SJSA1 (cell line): ENCODE results near the gene FKBP1A. TPM values are rescaled to one million over a fixed set of nuclear protein-coding genes. Genes with fewer than 3 reads are reported as not detected.
A peak's percentile ranks its signal among the peaks of the same experiment; 100 is the strongest.
"Not testable (repeated sequence)": the region's sequence is repeated elsewhere in the genome, so short reads cannot be mapped to it uniquely, and the experiment has no call there.

Experiments
- DNase-seq, 2 experiments: peaks; one replicate each; pipeline ENCODE4 v3.0.0-alpha.2; 2015 to 2020; ENCODE audit warnings: low spot score in 2 of 2, low read depth in 1 of 2
- H3K27ac ChIP-seq: fragments of 250-450 bp; sonication (Bioruptor Pico); 2 replicates; pipeline ENCODE4 v1.5.1; 2020; ENCODE audit warnings: mild to moderate bottlenecking, moderate library complexity
- H3K27me3 ChIP-seq: fragments of 250-450 bp; sonication (Bioruptor Pico); replicated peaks from 2 replicates; pipeline ENCODE4 v1.5.1; 2020; ENCODE audit warnings: mild to moderate bottlenecking, moderate library complexity
- H3K36me3 ChIP-seq: fragments of 250-450 bp; sonication (Bioruptor Pico); 2 replicates; pipeline ENCODE4 v1.5.1; 2020; ENCODE audit warnings: mild to moderate bottlenecking
- H3K4me1 ChIP-seq: fragments of 250-450 bp; sonication (Bioruptor Pico); replicated peaks from 2 replicates; pipeline ENCODE4 v1.6.1; 2021; ENCODE audit warnings: mild to moderate bottlenecking
- H3K4me3 ChIP-seq: fragments of 250-450 bp; sonication (Bioruptor Pico); 2 replicates; pipeline ENCODE4 v1.5.1; 2020; ENCODE audit warnings: mild to moderate bottlenecking
- H3K9me3 ChIP-seq: fragments of 250-450 bp; sonication (Bioruptor Pico); replicated peaks from 2 replicates; pipeline ENCODE4 v1.5.1; 2020; ENCODE audit warnings: mild to moderate bottlenecking
- total RNA-seq: library from RNA; depleted of rRNA; stranded (reverse); fragments of >200 nt; shearing (Covaris generic); gene quantifications from 2 replicates; pipeline ENCODE4 v1.2.3, GENCODE V29; 2014

The FKBP1A gene
- total RNA-seq, 1 experiment from 2014 or later, result 75.3 TPM

GRCh38 chr20:1357921-1358671 lies 34.8 kb downstream of the FKBP1A start:
- Histone ChIP-seq H3K9me3 (no peaks in the 10 kb centered on the region), H3K4me3 (no peak overlapping the region)
- DNase-seq, result no peak

DNA sequence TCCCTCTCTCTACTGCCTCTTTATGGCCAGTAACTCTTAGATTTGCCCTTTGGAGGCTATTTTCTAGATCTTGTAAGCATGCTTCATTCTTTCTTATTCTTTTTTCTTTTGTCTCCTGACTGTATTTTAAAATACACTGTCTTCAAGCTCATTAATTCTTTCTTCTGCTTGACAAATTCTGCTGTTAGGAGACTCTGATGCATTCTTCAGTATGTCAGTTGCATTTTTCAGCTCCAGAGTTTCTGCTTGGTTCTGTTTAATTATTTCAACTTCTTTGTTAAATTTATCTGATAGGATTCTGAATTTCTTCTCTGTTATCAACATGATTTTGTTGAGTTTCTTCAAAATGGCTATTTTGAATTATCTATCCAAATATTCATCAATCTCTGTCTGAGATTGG lies 38.9 kb downstream of the FKBP1A start:
- Histone ChIP-seq H3K4me1 (peaks cover 8% of the 10 kb centered on the region), H3K27me3 (no peaks in the 10 kb centered on the region), H3K27ac (no peak overlapping the region), H3K9me3 (no peaks in the 10 kb centered on the region), H3K36me3 (peaks cover 22% of the 10 kb centered on the region), H3K4me3 (no peak overlapping the region)
- DNase-seq, result no peak

More at GRCh38 chr20:1357921-1358671, 34.8 kb downstream of the FKBP1A start:
- Histone ChIP-seq H3K27ac (no peak overlapping the region), H3K27me3 (no peaks in the 10 kb centered on the region), H3K4me1 (peaks cover 8% of the 10 kb centered on the region), H3K36me3 (peaks cover 40% of the 10 kb centered on the region)

- Histone ChIP-seq H3K36me3 (no peaks in the 10 kb centered on the region; the same call in 1 of the 2 replicates), H3K27ac (no peak overlapping the region), H3K27me3 (no peaks in the 10 kb centered on the region), H3K9me3 (0 out of 2 replicates have a peak, but pooled peaks cover 2% of the 10 kb centered on the region), H3K4me1 (peaks cover 29% of the 10 kb centered on the region), H3K4me3 (no peak overlapping the region)
- DNase-seq, result no peak
These were observed 46.4 kb downstream of the FKBP1A start for GRCh38 chr20:1346315-1346969.

DNA sequence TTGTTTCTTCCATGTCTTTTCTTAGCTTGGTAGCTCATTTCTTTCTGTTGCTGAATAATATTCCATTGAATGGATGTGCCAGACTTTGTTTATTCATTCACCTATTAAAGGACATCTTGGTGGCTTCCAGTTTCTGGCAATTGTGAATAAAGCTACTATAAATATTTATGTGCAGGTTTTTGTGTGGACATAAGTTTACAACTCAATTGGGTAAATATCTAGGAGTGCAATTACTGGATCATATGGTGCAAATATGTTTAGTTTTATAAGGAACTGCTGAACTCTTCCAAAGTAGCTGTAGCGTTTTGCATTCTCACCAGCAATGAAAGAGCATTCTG lies 47.1 kb downstream of the FKBP1A start:
- Histone ChIP-seq H3K9me3 (0 out of 2 replicates have a peak, but pooled peaks cover 2% of the 10 kb centered on the region), H3K27ac (no peak overlapping the region), H3K36me3 (no peaks in the 10 kb centered on the region; the same call in 1 of the 2 replicates), H3K27me3 (no peaks in the 10 kb centered on the region), H3K4me1 (peaks cover 29% of the 10 kb centered on the region), H3K4me3 (no peak overlapping the region)
- no peak for DNase-seq

GRCh38 chr20:1345030-1345755 lies 47.7 kb downstream of the FKBP1A start:
- H3K27me3 ChIP-seq, result no peaks in the 10 kb centered on the region
- H3K4me1 ChIP-seq, result peaks cover 29% of the 10 kb centered on the region
- H3K9me3 ChIP-seq, result 0 out of 2 replicates have a peak, but pooled peaks cover 2% of the 10 kb centered on the region
- H3K36me3 ChIP-seq, result no peaks in the 10 kb centered on the region
- no peak for DNase-seq
- no peak overlapping the region for H3K27ac ChIP-seq
- no peak overlapping the region for H3K4me3 ChIP-seq

DNA sequence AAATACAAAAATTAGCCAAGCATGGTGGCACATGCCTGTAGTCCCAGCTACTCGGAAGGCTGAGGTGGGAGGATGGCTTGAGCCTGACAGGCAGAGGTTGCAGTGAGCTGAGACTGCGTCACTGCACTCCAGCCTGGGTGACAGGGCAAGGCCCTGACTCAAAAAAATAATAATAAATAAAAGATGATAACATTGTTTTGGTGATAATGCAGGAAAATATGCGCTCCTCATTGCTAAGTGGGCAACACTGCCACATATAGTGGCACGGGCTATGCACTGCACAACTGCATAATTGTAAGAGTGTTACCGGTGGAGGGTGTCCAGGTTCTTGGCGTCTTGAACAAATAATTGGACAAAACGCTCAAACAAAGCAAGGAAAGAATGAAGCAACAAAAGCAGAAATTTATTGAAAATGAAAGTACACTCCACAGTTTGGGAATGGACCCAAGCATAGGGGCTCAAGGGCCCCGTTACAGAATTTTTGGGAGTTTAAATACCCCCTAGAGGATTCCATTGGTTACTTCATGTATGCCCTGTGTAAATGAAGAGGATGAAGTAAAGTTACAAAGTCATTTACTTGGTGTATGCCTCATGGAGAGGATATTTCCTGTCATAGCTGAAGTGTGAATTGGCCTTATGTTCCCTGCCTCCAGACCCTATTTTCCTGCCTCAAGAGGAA lies 49.3 kb downstream of the FKBP1A start:
- DNase-seq, result peak; percentile 22 to 44
- H3K4me3 ChIP-seq, H3K36me3 ChIP-seq, H3K27me3 ChIP-seq, H3K9me3 ChIP-seq: not testable (repeated sequence)
- Histone ChIP-seq H3K4me1 (peaks cover 29% of the 10 kb centered on the region), H3K27ac (peak overlapping the region; percentile 68)

DNA sequence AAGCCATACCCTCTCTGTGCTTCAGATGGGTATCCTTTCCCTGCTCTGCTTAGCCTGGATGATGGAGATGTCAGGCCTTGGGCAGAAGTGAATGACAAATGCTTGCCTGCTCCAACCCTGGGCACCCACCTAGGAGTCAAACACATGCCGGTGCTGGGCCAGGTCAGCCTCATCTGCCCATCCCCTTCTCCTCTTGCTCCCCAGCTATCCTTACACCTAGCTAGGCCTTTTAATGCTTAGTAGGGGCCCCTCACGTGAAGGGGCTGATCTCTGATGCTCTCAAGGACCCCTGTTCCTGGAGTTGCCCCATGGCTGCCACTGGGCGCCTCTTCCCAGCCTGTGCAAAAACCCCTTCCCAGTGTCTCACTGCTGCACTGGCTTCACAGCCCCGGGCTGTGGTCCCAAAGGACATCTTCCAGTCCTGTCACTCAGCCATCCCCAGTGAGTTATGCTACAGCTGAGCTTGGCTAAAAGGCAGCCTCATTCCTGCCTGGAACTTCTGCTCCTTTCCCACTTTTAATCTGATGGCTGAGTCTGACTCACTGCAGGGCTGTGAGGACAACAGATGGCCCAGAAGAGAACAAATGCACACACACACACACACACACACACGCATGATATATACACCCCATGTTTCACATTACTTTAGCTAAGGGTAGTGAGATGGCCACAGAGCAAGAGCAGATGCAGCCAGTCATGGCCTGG lies 51.1 kb downstream of the FKBP1A start:
- DNase-seq, result peak in 1 of 2 experiments; percentile 36
- Histone ChIP-seq H3K36me3 (no peaks in the 10 kb centered on the region), H3K4me3 (no peak overlapping the region), H3K27ac (peak overlapping the region; percentile 68; the same call in 1 of the 2 replicates), H3K9me3 (no peaks in the 10 kb centered on the region), H3K27me3 (no peaks in the 10 kb centered on the region), H3K4me1 (peaks cover 29% of the 10 kb centered on the region)

DNA sequence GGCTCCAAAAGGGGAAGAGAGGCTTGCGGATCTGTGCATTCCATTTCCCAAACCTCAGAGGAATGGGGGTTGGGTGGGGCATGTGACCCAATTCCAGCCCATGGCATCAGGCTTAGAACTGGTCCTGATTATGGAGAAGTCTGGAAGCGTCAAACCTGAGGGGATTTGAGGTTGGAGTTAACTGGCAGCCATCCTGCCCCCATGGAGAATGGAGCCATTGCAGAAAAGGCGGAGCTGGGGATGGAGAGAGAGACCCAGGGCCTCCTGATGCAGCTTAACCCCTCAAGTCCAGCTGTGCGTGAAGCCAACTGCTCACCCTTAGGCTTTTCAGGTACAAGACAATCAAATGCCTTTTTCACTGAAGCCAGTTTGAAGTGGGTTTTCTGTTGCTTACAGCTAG lies 54.1 kb downstream of the FKBP1A start:
- Histone ChIP-seq H3K4me1 (peaks cover 24% of the 10 kb centered on the region), H3K27me3 (no peaks in the 10 kb centered on the region), H3K9me3 (no peaks in the 10 kb centered on the region)

GRCh38 chr20:1338096-1338495 lies 54.8 kb downstream of the FKBP1A start:
- Histone ChIP-seq H3K4me3 (no peak overlapping the region), H3K27me3 (no peaks in the 10 kb centered on the region), H3K4me1 (peaks cover 17% of the 10 kb centered on the region), H3K9me3 (no peaks in the 10 kb centered on the region), H3K27ac (no peak overlapping the region), H3K36me3 (peaks cover 11% of the 10 kb centered on the region)
- no peak for DNase-seq

More for the DNA sequence above, 54.1 kb downstream of the FKBP1A start:
- Histone ChIP-seq H3K27ac (no peak overlapping the region), H3K36me3 (peaks cover 5% of the 10 kb centered on the region), H3K4me3 (no peak overlapping the region)
- peak in 1 of 2 experiments; percentile 9 for DNase-seq

DNA sequence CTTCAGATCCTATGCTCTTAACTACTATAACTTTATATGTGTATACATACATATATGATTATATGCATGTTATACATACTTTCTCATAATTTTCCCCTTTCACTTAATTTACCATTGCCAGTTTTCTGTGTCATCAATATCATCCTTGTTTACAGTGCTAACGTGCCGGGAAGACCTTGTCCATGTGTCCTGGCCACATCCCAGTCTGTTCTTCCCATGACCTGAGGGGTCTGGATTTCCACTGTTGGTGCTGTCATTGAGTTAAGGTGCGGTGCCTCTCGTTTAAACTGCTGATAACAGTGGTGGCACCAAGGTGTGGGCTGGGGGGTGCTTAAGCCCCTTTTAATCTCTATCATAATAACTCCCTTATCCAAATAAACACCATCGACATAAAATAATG lies 55.4 kb downstream of the FKBP1A start:
- peaks cover 10% of the 10 kb centered on the region for H3K4me1 ChIP-seq
- no peak overlapping the region for H3K4me3 ChIP-seq
- no peaks in the 10 kb centered on the region for H3K9me3 ChIP-seq
- H3K27ac ChIP-seq, result no peak overlapping the region
- no peak for DNase-seq
- no peaks in the 10 kb centered on the region for H3K27me3 ChIP-seq
- H3K36me3 ChIP-seq, result peaks cover 18% of the 10 kb centered on the region

- Histone ChIP-seq H3K4me1 (peaks cover 4% of the 10 kb centered on the region), H3K9me3 (no peaks in the 10 kb centered on the region), H3K4me3 (no peak overlapping the region), H3K27ac (no peak overlapping the region), H3K36me3 (peaks cover 24% of the 10 kb centered on the region), H3K27me3 (no peaks in the 10 kb centered on the region)
- no peak for DNase-seq
These were observed 56.0 kb downstream of the FKBP1A start for GRCh38 chr20:1336699-1337367.

- no peaks in the 10 kb centered on the region for H3K9me3 ChIP-seq
- no peak overlapping the region for H3K4me3 ChIP-seq
- H3K27ac ChIP-seq, result no peak overlapping the region
- H3K36me3 ChIP-seq, result peaks cover 29% of the 10 kb centered on the region
- H3K27me3 ChIP-seq, result no peaks in the 10 kb centered on the region
- DNase-seq, result peak in 1 of 2 experiments; percentile 27
- H3K4me1 ChIP-seq, result no peaks in the 10 kb centered on the region
These were observed 56.7 kb downstream of the FKBP1A start for GRCh38 chr20:1335961-1336698.
